ENCODE results near the gene SHC2.

GRCh38 chr19:434152-434960 lies 26.5 kb downstream of the SHC2 start:
- TF ChIP-seq CTCF (IDR thresholded peaks at IDR 0.05) (no peak), POLR2AphosphoS5 (IDR thresholded peaks at IDR 0.05; ENCODE audit: low read depth, low read length) (no peak)
